Fibroblast of skin of right biceps (primary cell): ENCODE data around the gene ZFYVE21.

Source experiments
- DNase-seq: peaks from one replicate; pipeline ENCODE4 v3.0.0-alpha.2; 2013

Gene ZFYVE21

GRCh38 chr14:103739466-103739792 is 23.8 kb downstream of the ZFYVE21 start:
- no peak for DNase-seq

- DNase-seq = no peak
These were observed 24.3 kb downstream of the ZFYVE21 start for GRCh38 chr14:103739793-103740501.

- DNase-seq = peak; percentile 72
These were observed 25.5 kb downstream of the ZFYVE21 start for GRCh38 chr14:103740991-103741689.

GRCh38 chr14:103741876-103742275 is 26.3 kb downstream of the ZFYVE21 start:
- no peak for DNase-seq

- DNase-seq = no peak
These were observed 27.1 kb downstream of the ZFYVE21 start for GRCh38 chr14:103742499-103743255.

- no peak for DNase-seq
These were observed 28.1 kb downstream of the ZFYVE21 start for GRCh38 chr14:103743691-103744090.

- no peak for DNase-seq
These were observed 29.2 kb downstream of the ZFYVE21 start for GRCh38 chr14:103744621-103745395.

- DNase-seq = no peak
These were observed 29.8 kb downstream of the ZFYVE21 start for GRCh38 chr14:103745424-103745823.

- peak; percentile 55 for DNase-seq
These were observed 31.1 kb downstream of the ZFYVE21 start for GRCh38 chr14:103746701-103747100.

GRCh38 chr14:103748534-103748857 is 32.9 kb downstream of the ZFYVE21 start:
- no peak for DNase-seq

- peak; percentile 30 for DNase-seq
These were observed 33.8 kb downstream of the ZFYVE21 start for GRCh38 chr14:103749452-103749851.

- no peak for DNase-seq
These were observed 34.2 kb downstream of the ZFYVE21 start for GRCh38 chr14:103749860-103750259.

GRCh38 chr14:103753774-103754173 is 38.2 kb downstream of the ZFYVE21 start:
- DNase-seq = no peak

- DNase-seq = no peak
These were observed 39.5 kb downstream of the ZFYVE21 start for GRCh38 chr14:103755060-103755459.

GRCh38 chr14:103758059-103758776 is 42.6 kb downstream of the ZFYVE21 start:
- no peak for DNase-seq

GRCh38 chr14:103762036-103762435 is 46.4 kb downstream of the ZFYVE21 start:
- DNase-seq = peak; percentile 25

- no peak for DNase-seq
These were observed 46.9 kb downstream of the ZFYVE21 start for GRCh38 chr14:103762541-103762940.

GRCh38 chr14:103763730-103764488 is 48.3 kb downstream of the ZFYVE21 start:
- no peak for DNase-seq

GRCh38 chr14:103765526-103765925 is 49.9 kb downstream of the ZFYVE21 start:
- no peak for DNase-seq

GRCh38 chr14:103767336-103767894 is 51.8 kb downstream of the ZFYVE21 start:
- DNase-seq = no peak

GRCh38 chr14:103770500-103770899 is 54.9 kb downstream of the ZFYVE21 start:
- no peak for DNase-seq
